Endometrium (tissue), 2 donors: ENCODE results near the gene PDS5B.
"Not testable (repeated sequence)": the region's sequence is repeated elsewhere in the genome, so short reads cannot be mapped to it uniquely, and the experiment has no call there.

ENCODE experiments used
- FAIRE-seq: peaks from 2 replicates; lab custom pipeline; 2012; peaks lifted over from hg19 to GRCh38; lab: Jason Lieb, UNC
- donor health status: control.
- donor health status: control.

The PDS5B gene

GRCh38 chr13:32802159-32802558 is 215.9 kb downstream of the PDS5B start:
- no peak for FAIRE-seq

DNA sequence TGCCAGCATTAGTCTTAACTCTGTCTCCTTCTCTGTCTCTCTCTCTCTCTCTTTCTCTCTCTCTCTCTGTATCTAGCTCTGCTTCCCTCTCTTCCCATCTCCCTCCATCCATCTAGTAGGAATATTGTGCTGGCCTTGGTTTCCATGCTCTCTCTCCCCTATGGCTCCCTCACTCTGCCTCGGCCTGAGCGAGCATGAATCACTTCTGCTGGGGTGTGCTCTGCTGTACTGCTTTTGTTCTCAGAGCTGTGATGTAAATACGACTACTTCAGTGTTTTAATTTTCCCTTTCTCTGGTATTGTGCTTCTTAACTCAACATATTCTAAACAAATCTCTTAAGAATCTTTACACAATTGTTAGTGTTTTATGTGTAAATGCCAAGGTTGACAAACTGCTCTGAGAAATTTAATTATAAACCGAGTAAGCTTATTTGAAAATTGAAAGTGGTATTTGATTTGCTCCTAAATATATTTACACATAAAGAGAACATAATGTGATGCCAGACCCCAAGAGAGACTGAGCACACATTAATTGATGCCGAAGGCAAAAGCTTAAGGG is 218.5 kb downstream of the PDS5B start:
- no peak for FAIRE-seq

DNA sequence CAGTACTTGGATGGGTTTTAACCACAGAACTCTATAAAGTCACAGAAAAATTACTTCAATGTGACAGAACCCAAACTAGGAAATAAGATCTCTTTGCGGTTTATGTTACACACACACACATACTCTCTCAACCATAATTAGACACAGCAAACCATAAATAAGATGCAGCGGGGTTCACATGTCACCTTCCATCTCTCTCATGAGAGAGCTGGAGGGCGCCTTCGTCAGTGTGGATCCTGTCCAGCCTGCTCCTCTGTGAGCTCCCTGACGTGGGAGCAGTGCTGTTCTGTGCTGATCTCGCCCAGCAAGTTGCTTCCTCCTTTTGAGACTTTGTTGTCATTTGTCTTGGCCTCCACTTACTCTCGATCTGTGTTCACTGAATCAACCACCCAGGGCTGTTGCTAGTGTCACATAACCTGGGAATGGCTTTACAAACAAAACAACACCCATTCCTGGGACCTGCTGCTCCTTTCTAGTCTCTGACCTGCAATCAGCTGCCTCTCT is 225.1 kb downstream of the PDS5B start:
- no peak for FAIRE-seq

DNA sequence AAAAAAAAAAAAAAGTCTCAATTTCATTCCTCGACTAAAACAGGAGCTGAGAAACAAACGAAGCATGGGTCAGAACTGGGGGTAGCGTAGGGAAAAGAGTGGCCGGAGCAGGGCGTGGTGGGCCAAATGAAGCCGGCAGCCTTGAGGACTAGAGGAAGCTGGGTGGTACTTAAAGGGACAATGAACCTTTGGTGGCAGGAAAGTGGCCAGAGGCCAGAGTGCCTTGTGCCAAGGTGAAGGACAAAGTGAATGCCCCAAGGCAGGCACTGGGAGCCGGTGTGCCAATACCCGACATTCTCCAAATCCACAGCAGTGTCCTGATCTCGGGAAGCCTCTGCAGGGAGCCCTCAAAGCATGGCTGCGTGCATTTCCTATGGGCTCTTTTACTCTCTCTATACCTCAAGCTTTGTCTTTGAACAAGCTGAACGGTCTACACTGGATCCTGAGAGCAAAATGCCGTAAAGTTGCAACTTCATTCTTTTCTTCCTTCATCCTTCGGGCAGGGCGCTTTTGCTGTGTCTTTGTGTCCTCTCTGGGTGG is 235.0 kb downstream of the PDS5B start:
- FAIRE-seq = no peak

GRCh38 chr13:32822771-32823170 is 236.5 kb downstream of the PDS5B start:
- FAIRE-seq = no peak

GRCh38 chr13:32823597-32823996 is 237.3 kb downstream of the PDS5B start:
- no peak for FAIRE-seq

DNA sequence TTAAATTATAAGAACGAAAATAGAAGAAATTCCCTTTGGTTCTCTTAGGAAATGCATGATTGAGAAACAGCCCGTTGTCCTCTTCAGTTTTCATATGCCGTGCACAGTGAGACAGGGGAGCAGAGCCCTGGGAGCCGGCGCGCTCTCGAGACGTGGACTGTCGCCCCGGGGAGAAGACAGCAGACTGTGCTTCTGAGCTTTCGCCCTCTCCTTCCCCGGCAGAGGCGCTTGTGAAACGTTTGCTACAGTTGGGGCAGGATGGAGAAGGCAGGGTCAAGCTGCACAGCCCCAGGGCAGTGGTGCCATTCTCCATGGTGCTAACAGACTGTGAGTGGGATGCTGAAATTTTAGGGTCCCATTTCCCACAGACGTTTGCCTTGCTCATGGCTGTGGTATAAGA is 237.8 kb downstream of the PDS5B start:
- FAIRE-seq = no peak

DNA sequence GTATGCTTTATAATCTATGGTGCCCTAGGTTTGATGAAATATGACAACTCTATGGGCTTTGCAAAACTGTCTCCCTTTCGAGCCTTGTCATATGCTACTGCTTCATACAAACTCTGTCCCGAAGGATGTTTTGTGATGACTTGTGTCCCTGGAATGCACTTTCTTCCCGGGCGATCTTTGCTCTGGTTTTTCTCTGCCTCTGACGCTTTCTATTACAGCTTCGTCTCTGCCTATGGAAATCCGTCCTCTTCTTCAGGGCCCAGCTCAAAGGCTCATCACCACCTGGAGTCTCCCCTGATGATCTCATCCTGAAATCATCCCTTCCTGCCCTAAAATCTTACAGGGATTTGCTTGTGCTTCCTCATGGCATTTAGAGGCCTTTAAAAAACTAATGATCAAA is 238.4 kb downstream of the PDS5B start:
- no peak for FAIRE-seq

GRCh38 chr13:32825481-32825880 is 239.2 kb downstream of the PDS5B start:
- FAIRE-seq = no peak

GRCh38 chr13:32826372-32826771 is 240.1 kb downstream of the PDS5B start:
- FAIRE-seq = not testable (repeated sequence)
